A549 treated with AZD2906 at 1 μM for 4 hours (cell line): ENCODE results near the gene ZCCHC12. TPM values are rescaled to one million over a fixed set of nuclear protein-coding genes. Genes with fewer than 3 reads are reported as not detected.

ENCODE experiments used
- total RNA-seq: library from RNA; stranded (reverse); fragments of 200-300 nt; extraction: Qiagen RNA extraction; gene quantifications from 5 replicates; pipeline ENCODE4 v1.2.3, GENCODE V29; 2022

The ZCCHC12 gene
- total RNA-seq, result 0.14 to 0.22 TPM (median 0.21 TPM) in 5 replicates

DNA sequence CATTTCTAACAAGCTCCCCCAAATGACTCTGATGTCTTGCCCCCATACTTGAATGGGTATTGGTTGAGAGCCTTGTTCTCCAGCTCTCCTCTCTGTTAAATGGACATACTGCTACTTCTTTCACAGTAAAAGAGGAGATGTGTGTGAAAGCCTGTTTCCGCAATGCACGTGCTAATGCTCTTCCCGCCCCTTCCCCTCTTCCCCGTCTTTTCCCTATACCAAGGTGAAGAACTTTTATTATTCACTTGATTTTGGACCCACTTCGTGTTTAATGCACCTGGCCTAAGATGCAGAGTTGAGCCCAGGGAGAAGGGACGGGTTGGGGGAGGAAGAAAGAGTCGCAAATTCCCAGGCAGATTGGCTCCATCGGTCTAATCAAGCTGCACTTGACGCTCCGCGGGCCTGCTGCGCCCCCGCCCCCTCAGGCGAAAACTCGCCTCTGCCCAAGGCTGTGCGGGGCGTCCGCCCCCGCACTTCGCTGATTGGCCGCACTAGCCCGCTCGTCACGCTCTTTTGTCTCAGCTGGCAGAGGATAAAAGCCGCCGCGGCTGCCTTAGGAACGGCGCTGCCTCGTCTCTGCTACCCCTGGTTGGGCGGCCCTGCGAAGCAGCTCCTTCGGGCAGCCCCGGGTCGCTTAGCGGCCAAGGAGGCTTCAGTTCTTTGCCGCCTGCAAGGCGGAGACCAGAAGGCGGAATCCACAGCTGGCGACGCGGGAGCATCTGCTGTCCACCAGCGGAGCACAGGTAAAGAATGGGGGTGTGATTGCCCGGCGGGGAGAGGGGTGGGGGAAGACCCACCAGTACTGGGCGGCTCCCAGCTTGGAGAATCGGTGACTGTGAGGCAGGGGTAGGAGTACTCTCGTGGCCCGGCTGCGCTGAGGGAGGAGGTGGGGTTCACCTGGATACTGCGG is at the start of gene ZCCHC12:
Gene ZCCHC12 (plus strand): TSS at position 562 of the 910 bp plus-strand sequence. CDS start 1,421 bp downstream, outside the sequence.

Other genes starting within 250 kb of the ZCCHC12 start
- gene IL13RA1, start 96.2 kb upstream of the ZCCHC12 start, total RNA-seq, result 49.5 to 68.4 TPM (median 59.5 TPM) in 5 replicates
- gene LONRF3, start 150.8 kb downstream of the ZCCHC12 start, total RNA-seq, result 2.6 to 3.3 TPM (median 3.1 TPM) in 5 replicates
- gene CT47C1, start 249.2 kb downstream of the ZCCHC12 start, total RNA-seq, result not detected in 5 replicates